ENCODE measurements around the gene HOXB4. TPM values are rescaled to one million over a fixed set of nuclear protein-coding genes. Genes with fewer than 3 reads are reported as not detected.

Gene HOXB4
- total RNA-seq, 1 donor from 2014 or later: 6.5 TPM

DNA sequence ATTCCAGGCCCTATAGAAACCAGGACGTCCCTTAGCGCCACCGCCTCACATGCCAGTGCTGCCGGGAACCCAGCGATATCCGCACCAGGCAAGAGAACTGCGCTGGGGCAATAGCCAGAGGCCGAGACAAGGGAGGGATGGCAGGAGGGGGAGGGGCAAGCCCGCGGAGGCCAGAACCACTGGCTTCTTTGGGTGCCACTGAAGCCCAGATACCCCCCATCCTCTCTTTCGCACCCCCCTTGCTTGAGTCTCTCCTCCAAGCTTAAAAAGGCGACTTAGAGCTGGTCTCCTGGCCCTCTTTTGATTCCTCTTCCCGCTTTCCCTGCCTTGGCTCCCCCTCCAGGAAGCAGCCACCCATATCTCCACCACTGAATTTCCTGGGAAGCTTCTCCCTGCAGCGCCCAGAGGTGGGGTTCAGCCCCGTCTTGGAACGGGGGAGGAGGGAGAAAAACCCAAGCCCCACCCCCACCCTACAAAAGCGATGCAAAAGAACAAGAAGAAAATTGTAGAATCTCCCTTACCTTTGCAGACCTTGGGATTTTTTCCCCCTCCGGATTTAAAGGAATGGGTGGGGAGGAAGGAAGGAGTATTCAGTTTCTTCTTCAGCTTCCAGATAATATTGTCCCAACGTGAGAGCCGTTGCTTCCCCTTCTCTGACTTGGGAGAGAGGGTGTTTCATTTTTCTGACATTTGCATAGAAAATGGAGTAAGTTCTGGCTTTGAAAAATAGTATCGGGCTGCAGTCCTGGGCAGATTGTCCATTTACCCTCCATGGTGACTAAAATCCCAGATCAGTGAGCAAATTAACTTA lies 26.0 kb upstream of the HOXB4 start:
- TF ChIP-seq, protein P1, sequence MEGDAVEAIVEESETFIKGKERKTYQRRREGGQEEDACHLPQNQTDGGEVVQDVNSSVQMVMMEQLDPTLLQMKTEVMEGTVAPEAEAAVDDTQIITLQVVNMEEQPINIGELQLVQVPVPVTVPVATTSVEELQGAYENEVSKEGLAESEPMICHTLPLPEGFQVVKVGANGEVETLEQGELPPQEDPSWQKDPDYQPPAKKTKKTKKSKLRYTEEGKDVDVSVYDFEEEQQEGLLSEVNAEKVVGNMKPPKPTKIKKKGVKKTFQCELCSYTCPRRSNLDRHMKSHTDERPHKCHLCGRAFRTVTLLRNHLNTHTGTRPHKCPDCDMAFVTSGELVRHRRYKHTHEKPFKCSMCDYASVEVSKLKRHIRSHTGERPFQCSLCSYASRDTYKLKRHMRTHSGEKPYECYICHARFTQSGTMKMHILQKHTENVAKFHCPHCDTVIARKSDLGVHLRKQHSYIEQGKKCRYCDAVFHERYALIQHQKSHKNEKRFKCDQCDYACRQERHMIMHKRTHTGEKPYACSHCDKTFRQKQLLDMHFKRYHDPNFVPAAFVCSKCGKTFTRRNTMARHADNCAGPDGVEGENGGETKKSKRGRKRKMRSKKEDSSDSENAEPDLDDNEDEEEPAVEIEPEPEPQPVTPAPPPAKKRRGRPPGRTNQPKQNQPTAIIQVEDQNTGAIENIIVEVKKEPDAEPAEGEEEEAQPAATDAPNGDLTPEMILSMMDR (IDR thresholded peaks at IDR 0.05; ENCODE audit: unreplicated experiment): no peak
- no peaks in the 10 kb centered on the region for H3K9me3 Mint-ChIP-seq (ENCODE audit: unreplicated experiment)
- H3K27me3 Mint-ChIP-seq (ENCODE audit: unreplicated experiment): peaks cover 63% of the 10 kb centered on the region
- H3K4me3 Mint-ChIP-seq (ENCODE audit: unreplicated experiment): no peak overlapping the region
- DNase-seq (ENCODE audit: low spot score): no peak
- H3K36me3 Mint-ChIP-seq (ENCODE audit: low read depth, unreplicated experiment): no peaks in the 10 kb centered on the region
- peaks cover 43% of the 10 kb centered on the region for H3K4me1 Mint-ChIP-seq (ENCODE audit: unreplicated experiment)
- no peak overlapping the region for H3K27ac Mint-ChIP-seq (ENCODE audit: unreplicated experiment)

- H3K36me3 Mint-ChIP-seq (ENCODE audit: low read depth, unreplicated experiment): no peaks in the 10 kb centered on the region
- no peak overlapping the region for H3K27ac Mint-ChIP-seq (ENCODE audit: unreplicated experiment)
- H3K4me3 Mint-ChIP-seq (ENCODE audit: unreplicated experiment): no peak overlapping the region
- H3K9me3 Mint-ChIP-seq (ENCODE audit: unreplicated experiment): no peaks in the 10 kb centered on the region
- H3K27me3 Mint-ChIP-seq (ENCODE audit: unreplicated experiment): peaks cover 68% of the 10 kb centered on the region
- DNase-seq (ENCODE audit: low spot score): no peak
- H3K4me1 Mint-ChIP-seq (ENCODE audit: unreplicated experiment): peaks cover 47% of the 10 kb centered on the region
- TF ChIP-seq, protein P1 (IDR thresholded peaks at IDR 0.05; ENCODE audit: unreplicated experiment): no peak
Observed at GRCh38 chr17:48601539-48602425, 23.6 kb upstream of the HOXB4 start.

- Mint-ChIP-seq H3K9me3 (ENCODE audit: unreplicated experiment) (no peaks in the 10 kb centered on the region), H3K4me1 (ENCODE audit: unreplicated experiment) (peaks cover 47% of the 10 kb centered on the region), H3K27me3 (ENCODE audit: unreplicated experiment) (peaks cover 67% of the 10 kb centered on the region), H3K36me3 (ENCODE audit: low read depth, unreplicated experiment) (no peaks in the 10 kb centered on the region), H3K27ac (ENCODE audit: unreplicated experiment) (no peak overlapping the region), H3K4me3 (ENCODE audit: unreplicated experiment) (no peak overlapping the region)
- DNase-seq (ENCODE audit: low spot score): no peak
- TF ChIP-seq, protein P1 (IDR thresholded peaks at IDR 0.05; ENCODE audit: unreplicated experiment): no peak
Observed at GRCh38 chr17:48601207-48601538, 23.0 kb upstream of the HOXB4 start.

- H3K36me3 Mint-ChIP-seq (ENCODE audit: low read depth, unreplicated experiment): no peaks in the 10 kb centered on the region
- peak overlapping the region; percentile 37 for H3K4me3 Mint-ChIP-seq (ENCODE audit: unreplicated experiment)
- peaks cover 70% of the 10 kb centered on the region for H3K27me3 Mint-ChIP-seq (ENCODE audit: unreplicated experiment)
- no peak for DNase-seq (ENCODE audit: low spot score)
- TF ChIP-seq, protein P1 (IDR thresholded peaks at IDR 0.05; ENCODE audit: unreplicated experiment): no peak
- H3K27ac Mint-ChIP-seq (ENCODE audit: unreplicated experiment): no peak overlapping the region
- no peaks in the 10 kb centered on the region for H3K9me3 Mint-ChIP-seq (ENCODE audit: unreplicated experiment)
- H3K4me1 Mint-ChIP-seq (ENCODE audit: unreplicated experiment): peaks cover 49% of the 10 kb centered on the region
Observed at GRCh38 chr17:48600244-48601098, 22.3 kb upstream of the HOXB4 start.

Data from endothelial cell (in vitro differentiated cells).